GM12873 (cell line): ENCODE measurements around the gene METTL5.

Experiments
- TF ChIP-seq, protein P1 (sequence below): IDR thresholded peaks from 2 replicates; pipeline ENCODE4 v1.5.1; 2012; ENCODE audit warnings: low read depth, mild to moderate bottlenecking, moderate library complexity, low read length, control low read depth; ENCODE audit not compliant: insufficient read depth; ENCODE audit errors: missing control alignments

The METTL5 gene

DNA sequence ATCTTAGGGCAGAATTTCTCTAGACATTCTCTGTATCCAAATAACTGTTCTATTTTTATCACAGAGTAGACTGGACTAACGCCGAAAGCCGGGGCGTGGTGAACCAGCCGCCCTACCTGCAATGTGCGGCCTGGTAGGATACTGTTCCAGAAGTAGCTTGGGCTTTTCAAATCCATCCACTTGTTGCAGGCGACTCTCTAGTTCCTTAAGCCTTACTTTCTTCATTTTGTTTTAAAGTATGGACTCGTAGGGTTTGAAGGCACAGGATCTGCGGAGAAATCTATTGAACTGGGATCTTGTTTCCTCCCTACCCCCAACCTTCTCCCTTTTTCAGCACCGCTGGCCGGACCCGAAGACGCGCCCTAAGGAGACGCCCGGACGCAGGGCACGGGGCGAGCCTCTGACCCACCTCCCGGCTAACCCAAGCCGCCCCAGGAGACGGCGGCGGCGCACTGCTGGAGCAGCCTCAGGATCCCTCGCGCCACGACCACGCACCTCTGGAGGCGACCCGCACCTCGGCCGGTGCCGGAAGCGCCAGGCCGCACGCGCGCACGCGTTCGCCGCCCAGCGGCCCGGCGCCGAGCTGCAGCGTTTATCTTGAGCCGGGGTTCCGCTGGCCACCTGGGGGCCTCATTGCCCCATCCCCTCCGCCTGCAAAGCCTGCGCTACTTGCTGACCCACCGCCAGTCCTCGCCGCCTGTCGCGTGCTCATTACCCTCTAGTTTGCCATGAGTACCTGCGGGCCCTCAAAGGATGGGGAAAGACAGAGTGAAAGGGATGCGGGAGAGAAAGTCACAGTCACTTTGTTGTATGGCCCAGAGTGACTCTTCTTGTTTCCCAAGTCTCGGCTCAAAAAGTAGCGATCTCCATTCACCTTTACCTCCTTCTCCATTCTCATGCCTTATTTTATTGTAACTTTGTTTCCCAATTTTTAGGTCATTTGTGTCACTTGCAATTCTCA, at the start of gene METTL5:
METTL5 (minus strand) TSS at position 533 of the 961 bp plus-strand sequence; CDS start at position 225, 308 bp downstream.
- TF ChIP-seq, protein P1, sequence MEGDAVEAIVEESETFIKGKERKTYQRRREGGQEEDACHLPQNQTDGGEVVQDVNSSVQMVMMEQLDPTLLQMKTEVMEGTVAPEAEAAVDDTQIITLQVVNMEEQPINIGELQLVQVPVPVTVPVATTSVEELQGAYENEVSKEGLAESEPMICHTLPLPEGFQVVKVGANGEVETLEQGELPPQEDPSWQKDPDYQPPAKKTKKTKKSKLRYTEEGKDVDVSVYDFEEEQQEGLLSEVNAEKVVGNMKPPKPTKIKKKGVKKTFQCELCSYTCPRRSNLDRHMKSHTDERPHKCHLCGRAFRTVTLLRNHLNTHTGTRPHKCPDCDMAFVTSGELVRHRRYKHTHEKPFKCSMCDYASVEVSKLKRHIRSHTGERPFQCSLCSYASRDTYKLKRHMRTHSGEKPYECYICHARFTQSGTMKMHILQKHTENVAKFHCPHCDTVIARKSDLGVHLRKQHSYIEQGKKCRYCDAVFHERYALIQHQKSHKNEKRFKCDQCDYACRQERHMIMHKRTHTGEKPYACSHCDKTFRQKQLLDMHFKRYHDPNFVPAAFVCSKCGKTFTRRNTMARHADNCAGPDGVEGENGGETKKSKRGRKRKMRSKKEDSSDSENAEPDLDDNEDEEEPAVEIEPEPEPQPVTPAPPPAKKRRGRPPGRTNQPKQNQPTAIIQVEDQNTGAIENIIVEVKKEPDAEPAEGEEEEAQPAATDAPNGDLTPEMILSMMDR = peak; percentile 95

DNA sequence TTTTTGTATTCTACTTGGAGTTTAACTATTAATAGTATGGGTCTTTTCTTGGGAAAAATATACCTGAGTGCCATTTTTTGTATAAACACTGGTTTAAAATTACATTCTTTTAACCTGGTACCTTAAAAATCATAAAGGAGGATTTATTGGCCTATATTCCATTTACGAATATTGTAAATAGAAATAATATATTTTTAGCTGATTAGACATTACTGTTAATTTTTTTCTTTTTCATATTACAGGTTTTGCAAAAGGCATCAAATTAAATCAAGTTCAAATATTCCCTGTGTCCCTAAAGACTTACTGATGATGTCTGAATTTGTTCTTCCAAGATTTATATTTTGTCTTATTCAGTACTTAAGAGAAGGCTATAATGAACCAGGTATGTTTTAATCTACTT, 47.3 kb upstream of the METTL5 start:
- TF ChIP-seq, protein P1 = no peak

DNA sequence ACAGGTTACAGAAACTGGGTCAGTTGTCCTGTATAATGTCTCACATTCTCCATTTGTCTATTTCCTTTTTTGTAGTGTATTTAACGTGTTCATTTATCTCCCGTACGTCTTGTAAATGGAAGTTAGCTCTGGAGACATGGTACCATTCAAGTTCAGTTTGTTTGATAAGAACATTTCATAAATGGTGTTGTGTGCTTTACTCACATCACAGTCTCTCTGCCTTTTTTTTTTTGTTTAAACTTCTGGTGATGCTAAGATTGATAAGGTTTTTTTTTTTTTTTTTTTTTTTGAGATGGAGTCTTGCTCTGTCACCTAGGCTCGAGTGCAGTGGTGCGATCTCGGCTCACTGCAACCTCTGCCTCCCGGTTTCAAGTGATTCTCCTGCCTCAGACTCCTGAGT, 44.2 kb upstream of the METTL5 start:
- TF ChIP-seq, protein P1 = no peak

DNA sequence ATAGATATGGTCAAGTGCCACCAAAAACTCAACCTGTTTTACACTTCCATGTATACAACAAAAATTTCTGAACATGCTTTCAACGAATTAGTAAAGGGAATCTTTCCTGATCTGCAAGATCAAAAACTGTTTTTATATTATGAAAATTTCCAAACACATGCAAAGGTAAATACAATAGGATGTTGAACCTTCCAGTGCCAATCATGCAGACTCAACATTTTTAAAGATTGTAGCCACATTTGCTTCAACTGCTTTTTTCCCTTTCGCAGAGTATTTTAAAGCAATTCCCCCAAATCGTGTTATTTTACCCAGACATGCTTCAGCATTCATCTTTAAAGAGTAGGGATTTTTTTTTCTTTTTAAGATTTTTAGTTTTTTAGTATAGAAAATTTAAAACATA, 42.9 kb upstream of the METTL5 start:
- TF ChIP-seq, protein P1 = no peak

DNA sequence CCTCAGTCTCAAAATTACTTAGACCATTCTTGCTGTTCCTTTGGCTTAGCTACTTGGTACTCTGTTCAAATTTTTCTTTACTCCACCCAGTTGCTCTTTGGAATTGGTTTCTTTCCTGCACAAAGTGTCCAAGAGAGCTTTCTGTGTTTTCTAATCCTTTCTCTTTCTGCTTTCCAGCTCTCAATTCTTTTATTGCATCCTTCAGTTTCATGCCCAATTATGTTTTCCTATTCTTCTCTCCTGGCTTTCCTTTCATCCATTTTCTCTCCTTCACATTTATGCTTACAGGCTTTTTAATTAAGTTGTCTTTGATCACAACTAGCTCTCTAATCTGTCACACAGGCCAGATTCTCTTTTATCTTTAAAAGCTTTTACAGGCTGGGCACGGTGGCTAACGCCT, 40.8 kb upstream of the METTL5 start:
- TF ChIP-seq, protein P1 = no peak

DNA sequence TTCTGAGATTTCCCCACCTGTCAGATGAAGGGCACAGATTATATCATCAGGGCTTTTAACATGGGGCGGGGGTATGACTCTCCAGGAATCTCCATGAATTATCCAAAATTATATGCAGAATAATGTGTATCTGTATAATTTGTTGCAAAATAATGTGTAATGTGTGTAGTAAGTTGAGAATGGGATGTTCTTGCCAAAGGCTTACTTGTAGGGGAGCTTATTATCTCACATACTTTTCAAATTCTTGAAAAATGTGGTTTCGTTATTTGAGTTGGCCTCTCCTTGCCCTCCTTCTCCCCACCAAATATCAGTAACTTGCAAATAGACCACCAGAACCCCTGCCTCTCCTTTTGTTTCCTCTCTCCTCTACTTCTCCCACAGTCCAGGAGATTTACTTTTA, 38.1 kb upstream of the METTL5 start:
- TF ChIP-seq, protein P1 = no peak

DNA sequence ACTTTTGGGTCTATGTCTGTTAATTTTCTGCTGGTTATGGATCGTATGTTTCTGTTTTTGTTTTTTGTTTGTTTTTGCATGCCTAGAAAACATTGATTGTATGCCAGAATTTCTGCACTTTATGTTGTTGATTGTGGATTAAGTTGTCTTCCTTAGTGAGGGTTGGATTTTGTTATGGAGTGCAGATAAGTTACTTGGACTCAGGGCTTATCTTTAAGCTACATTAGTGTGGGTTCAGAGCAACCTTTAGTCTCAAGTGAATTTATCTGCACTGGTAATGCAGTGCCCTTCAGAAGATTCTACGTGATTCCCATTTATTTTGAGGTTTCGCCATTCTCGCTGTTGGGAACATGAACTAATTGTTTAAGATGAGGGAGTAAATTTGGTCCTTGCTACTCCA, 35.4 kb upstream of the METTL5 start:
- TF ChIP-seq, protein P1 = no peak
